Measurements from ENCODE around the gene HORMAD2. TPM values are rescaled to one million over a fixed set of nuclear protein-coding genes. Genes with fewer than 3 reads are reported as not detected.

HORMAD2 gene
- total RNA-seq, 4 donors from 2014 or later, result not detected

DNA sequence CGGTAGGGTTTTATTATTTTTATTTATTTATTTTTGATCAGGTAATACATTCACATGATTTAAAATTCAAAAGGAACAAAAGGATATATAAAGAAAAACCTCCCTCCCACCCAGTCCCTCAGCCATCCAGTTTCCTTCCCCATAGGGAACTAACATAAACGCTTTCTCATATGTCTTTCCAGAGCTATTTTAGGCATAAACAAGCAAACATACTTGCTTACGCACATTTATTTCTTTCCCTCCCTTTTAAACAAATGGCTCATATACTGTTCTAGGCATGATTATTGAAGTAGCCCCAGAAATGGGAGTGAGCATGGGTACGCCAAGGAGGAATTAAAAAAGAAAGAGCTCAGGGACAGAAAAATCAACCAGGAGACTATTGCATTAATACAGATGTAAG, 102.6 kb downstream of the HORMAD2 start:
- Histone ChIP-seq H3K9me3 (no peaks in the 10 kb centered on the region), H3K27me3 (no peaks in the 10 kb centered on the region), H3K4me3 (no peak overlapping the region), H3K36me3 (no peaks in the 10 kb centered on the region), H3K4me1 (peaks cover 0 to 9% (median 7%) of the 10 kb centered on the region in 4 donors), H3K27ac (replicated peaks in 1 of 4) (no peak overlapping the region)
- intact Hi-C loops (cut with DNase I), result no loop called here
- DNase-seq (ENCODE audit: extremely low spot score), result no peak
- TF ChIP-seq, protein P1, sequence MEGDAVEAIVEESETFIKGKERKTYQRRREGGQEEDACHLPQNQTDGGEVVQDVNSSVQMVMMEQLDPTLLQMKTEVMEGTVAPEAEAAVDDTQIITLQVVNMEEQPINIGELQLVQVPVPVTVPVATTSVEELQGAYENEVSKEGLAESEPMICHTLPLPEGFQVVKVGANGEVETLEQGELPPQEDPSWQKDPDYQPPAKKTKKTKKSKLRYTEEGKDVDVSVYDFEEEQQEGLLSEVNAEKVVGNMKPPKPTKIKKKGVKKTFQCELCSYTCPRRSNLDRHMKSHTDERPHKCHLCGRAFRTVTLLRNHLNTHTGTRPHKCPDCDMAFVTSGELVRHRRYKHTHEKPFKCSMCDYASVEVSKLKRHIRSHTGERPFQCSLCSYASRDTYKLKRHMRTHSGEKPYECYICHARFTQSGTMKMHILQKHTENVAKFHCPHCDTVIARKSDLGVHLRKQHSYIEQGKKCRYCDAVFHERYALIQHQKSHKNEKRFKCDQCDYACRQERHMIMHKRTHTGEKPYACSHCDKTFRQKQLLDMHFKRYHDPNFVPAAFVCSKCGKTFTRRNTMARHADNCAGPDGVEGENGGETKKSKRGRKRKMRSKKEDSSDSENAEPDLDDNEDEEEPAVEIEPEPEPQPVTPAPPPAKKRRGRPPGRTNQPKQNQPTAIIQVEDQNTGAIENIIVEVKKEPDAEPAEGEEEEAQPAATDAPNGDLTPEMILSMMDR (IDR thresholded peaks at IDR 0.05), result no peak
- TF ChIP-seq EP300 (IDR thresholded peaks at IDR 0.05) (no peak), POLR2AphosphoS5 (IDR thresholded peaks at IDR 0.05) (no peak), POLR2A (IDR thresholded peaks at IDR 0.05; ENCODE audit: low read depth) (no peak)
- WGBS, result 58% methylated on average over 4 of the region's 4 CpGs

- H3K4me1 ChIP-seq, result peaks cover 0 to 9% (median 7%) of the 10 kb centered on the region in 4 donors
- H3K9me3 ChIP-seq, result no peaks in the 10 kb centered on the region
- no peak overlapping the region for H3K27ac ChIP-seq (replicated peaks in 1 of 4)
- WGBS, result 96% methylated on average over 3 of the region's 3 CpGs
- H3K36me3 ChIP-seq, result no peaks in the 10 kb centered on the region
- intact Hi-C loops (cut with DNase I), result no loop called here
- TF ChIP-seq EP300 (IDR thresholded peaks at IDR 0.05) (no peak), POLR2AphosphoS5 (IDR thresholded peaks at IDR 0.05) (no peak), POLR2A (IDR thresholded peaks at IDR 0.05; ENCODE audit: low read depth) (no peak)
- TF ChIP-seq, protein P1 (IDR thresholded peaks at IDR 0.05), result no peak
- peak; percentile 75 for DNase-seq (ENCODE audit: extremely low spot score)
- H3K4me3 ChIP-seq, result no peak overlapping the region
- H3K27me3 ChIP-seq, result no peaks in the 10 kb centered on the region
These were observed 103.0 kb downstream of the HORMAD2 start for GRCh38 chr22:30183271-30183670.

DNA sequence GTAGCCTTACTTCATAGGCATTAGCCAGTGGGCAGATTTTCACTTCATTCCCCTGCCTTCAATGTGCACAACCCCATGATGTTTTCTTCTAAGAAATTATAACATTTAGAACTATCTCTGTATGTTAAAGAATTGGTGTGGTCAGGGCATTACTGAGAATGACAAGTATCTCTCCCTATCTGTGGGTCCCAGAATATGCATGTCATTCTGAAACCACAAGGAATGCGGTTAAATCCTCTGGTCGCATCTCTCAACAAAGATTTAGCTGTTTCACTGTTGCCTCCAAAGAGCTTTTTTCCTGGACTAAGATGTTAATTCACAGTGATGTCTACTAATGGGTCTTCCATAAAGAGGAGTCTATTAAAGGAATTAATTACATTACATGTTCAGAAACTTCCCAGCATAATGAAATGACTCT, 103.6 kb downstream of the HORMAD2 start:
- Histone ChIP-seq H3K27me3 (no peaks in the 10 kb centered on the region), H3K4me3 (no peak overlapping the region), H3K9me3 (no peaks in the 10 kb centered on the region), H3K36me3 (no peaks in the 10 kb centered on the region), H3K4me1 (peaks cover 0 to 9% (median 7%) of the 10 kb centered on the region in 4 donors), H3K27ac (replicated peaks in 1 of 4) (no peak overlapping the region)
- TF ChIP-seq, protein P1 (IDR thresholded peaks at IDR 0.05), result no peak
- TF ChIP-seq EP300 (IDR thresholded peaks at IDR 0.05) (no peak), POLR2A (IDR thresholded peaks at IDR 0.05; ENCODE audit: low read depth) (no peak)
- WGBS, result 82% methylated on average over 2 of the region's 2 CpGs
- peak; percentile 29 for DNase-seq (ENCODE audit: extremely low spot score)
- intact Hi-C loops (cut with DNase I), result no loop called here

DNA sequence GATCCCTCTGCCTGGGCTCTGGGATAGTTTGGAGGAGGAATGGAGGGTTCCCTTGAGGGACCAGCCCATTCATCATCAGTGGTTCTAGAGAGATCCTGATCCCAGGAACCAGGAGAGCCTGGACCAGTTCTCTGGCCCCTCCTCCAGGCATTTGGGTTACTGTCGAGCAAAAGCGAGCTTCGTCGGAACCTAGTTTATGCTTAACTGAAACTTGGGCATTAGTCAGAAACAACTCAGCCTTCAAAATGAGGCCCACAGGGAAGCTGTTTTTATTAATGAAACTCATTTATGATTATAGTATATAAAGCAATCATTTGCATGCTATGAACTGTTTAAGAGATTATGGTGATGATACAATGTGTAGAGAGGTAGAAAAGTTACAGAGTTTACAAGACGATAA, 104.9 kb downstream of the HORMAD2 start:
- no peak overlapping the region for H3K4me3 ChIP-seq
- 48% methylated on average over 5 of the region's 5 CpGs for WGBS
- H3K27ac ChIP-seq (replicated peaks in 1 of 4), result no peak overlapping the region
- no peaks in the 10 kb centered on the region for H3K36me3 ChIP-seq
- intact Hi-C loops (cut with DNase I), result no loop called here
- TF ChIP-seq POLR2AphosphoS5 (IDR thresholded peaks at IDR 0.05) (no peak), POLR2A (IDR thresholded peaks at IDR 0.05; ENCODE audit: low read depth) (no peak), EP300 (IDR thresholded peaks at IDR 0.05) (no peak)
- TF ChIP-seq, protein P1 (IDR thresholded peaks at IDR 0.05), result no peak
- H3K27me3 ChIP-seq, result no peaks in the 10 kb centered on the region
- no peaks in the 10 kb centered on the region for H3K9me3 ChIP-seq
- H3K4me1 ChIP-seq, result peaks cover 0 to 9% (median 7%) of the 10 kb centered on the region in 4 donors
- DNase-seq (ENCODE audit: extremely low spot score), result peak; percentile 84

DNA sequence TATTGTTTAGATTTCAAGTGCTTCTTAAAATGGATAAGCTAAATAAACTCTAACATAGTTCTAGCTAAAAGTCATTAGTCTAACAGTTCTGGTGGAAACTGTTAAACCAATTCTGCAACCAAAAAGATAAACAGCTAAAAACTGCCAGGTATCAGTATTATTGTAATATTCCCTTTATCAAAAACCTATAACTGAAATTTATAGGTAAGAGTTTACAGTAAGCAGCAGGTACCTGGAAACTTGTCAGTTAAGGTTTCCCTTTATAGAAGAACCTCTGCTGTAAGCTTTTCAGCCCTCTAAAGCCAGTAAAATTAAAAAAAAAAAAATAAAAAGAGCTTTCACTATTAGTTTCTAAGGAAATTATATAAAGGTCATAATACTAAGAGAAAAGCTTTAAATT, 105.3 kb downstream of the HORMAD2 start:
- no peak for DNase-seq (ENCODE audit: extremely low spot score)
- Histone ChIP-seq H3K4me1 (peaks cover 0 to 9% (median 7%) of the 10 kb centered on the region in 4 donors), H3K36me3 (no peaks in the 10 kb centered on the region), H3K27me3 (no peaks in the 10 kb centered on the region), H3K9me3 (no peaks in the 10 kb centered on the region), H3K27ac (replicated peaks in 1 of 4) (no peak overlapping the region), H3K4me3 (no peak overlapping the region)
- intact Hi-C loops (cut with DNase I), result no loop called here
- TF ChIP-seq POLR2AphosphoS5 (IDR thresholded peaks at IDR 0.05) (no peak), EP300 (IDR thresholded peaks at IDR 0.05) (no peak), POLR2A (IDR thresholded peaks at IDR 0.05; ENCODE audit: low read depth) (no peak)
- TF ChIP-seq, protein P1 (IDR thresholded peaks at IDR 0.05), result no peak
